A549 treated with AZD9567 at 1 μM for 4 hours (cell line): ENCODE measurements around the gene GPR50. TPM values are rescaled to one million over a fixed set of nuclear protein-coding genes. Genes with fewer than 3 reads are reported as not detected.

Source experiments
- total RNA-seq: library from RNA; stranded (reverse); fragments of 200-300 nt; extraction: Qiagen RNA extraction; gene quantifications from 5 replicates; pipeline ENCODE4 v1.2.3, GENCODE V29; 2022; ENCODE audit not compliant: insufficient read depth

The GPR50 gene
- 0.14 to 1.7 TPM (median 0.27 TPM) in 5 replicates for total RNA-seq

DNA sequence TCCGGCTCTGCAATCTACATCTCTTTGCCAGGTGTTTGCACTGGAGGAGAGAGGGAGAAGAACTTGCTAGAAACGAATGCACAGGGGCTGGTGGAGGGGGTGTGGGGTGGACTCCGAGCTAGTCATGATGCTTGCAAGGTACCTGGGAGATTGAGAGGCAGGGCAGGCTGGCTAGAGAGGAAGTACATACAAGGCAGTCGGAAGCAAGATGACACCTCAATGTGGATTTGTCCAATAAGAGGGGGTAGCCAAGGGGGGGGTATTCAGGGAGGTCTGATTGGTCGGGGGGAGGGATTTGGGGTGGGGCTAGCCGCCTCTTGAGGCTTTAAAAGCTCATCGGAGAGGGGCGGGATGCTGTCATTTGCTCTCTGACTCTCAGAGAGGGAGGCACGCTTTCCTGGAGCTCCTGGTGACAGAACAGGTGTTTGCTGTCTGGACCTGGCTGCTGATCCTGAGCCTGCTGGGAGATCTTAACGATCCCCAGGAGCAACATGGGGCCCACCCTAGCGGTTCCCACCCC lies at the start of gene GPR50:
Gene GPR50 (plus strand): TSS at position 354 of the 520 bp plus-strand sequence. CDS start 138 bp downstream, at position 492.

Other genes starting within 250 kb of the GPR50 start
- 123 to 239 TPM (median 135 TPM) in 5 replicates for gene HMGB3, start 193.2 kb upstream of the GPR50 start, total RNA-seq
- gene VMA21, start 220.6 kb downstream of the GPR50 start, total RNA-seq = 18.9 to 26.9 TPM (median 25.0 TPM) in 5 replicates